ENCODE results near the gene MAPK7. TPM values are rescaled to one million over a fixed set of nuclear protein-coding genes. Genes with fewer than 3 reads are reported as not detected.

The MAPK7 gene
- polyA plus RNA-seq, 4 donors: 18.4 to 19.9 (median 18.8) TPM

- 0 to 1% (median 0%) methylated on average over 74 to 83 of the region's 83 CpGs for WGBS, 3 donors
- no peaks in the 10 kb centered on the region for H3K27me3 ChIP-seq (ENCODE audit: control insufficient read depth in 3 of 3, insufficient read depth in 3 of 3, low read length in 3 of 3)
- H3K9me3 ChIP-seq (ENCODE audit: control insufficient read depth in 2 of 2, insufficient read depth in 1 of 2, low read depth in 1 of 2, low read length in 1 of 2): no peaks in the 10 kb centered on the region
- H3K27ac ChIP-seq (ENCODE audit: low read depth in 1 of 3, low read length in 2 of 3): peak within 1 kb of the TSS; percentile 61 to 95 (median 81)
- peaks cover 0 to 28% (median 0%) of the 10 kb centered on the region in 3 donors for H3K36me3 ChIP-seq (ENCODE audit: control insufficient read depth in 3 of 3, insufficient read depth in 2 of 3, low read depth in 1 of 3, low read length in 3 of 3)
- H3K4me3 ChIP-seq (ENCODE audit: low read depth in 1 of 3, low read length in 3 of 3): peak within 1 kb of the TSS; percentile 47 to 76 (median 71)
- DNase-seq: peak; percentile 89 to 97
- peaks cover 0 to 5% (median 1%) of the 10 kb centered on the region in 3 donors for H3K4me1 ChIP-seq (ENCODE audit: control insufficient read depth in 3 of 3, insufficient read depth in 2 of 3, low read depth in 1 of 3, low read length in 2 of 3)
- FAIRE-seq: no peak
These were observed 15.8 kb upstream of the MAPK7 start, which contains the start of gene B9D1 for GRCh38 chr17:19362277-19363113. TSS of gene B9D1 (minus strand) at chr17:19362723. CDS start at chr17:19362569, 154 bp downstream.

DNA sequence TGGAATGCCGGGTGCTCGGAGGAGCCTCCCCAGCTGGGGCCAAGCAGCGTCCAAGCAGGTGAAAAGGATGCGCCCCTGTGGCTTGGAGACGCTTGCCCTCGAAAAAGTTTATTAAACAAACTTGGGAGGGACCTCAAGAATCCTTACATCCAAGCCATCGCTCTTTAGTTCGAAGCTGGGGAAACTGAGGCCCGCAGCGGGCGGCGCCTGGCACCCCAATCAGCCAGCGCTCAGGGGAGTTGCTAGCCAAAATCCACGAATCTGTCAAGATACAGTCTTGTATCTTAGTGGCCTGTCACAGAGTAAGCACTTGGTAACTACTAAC, 15.2 kb upstream of the MAPK7 start:
- DNase-seq: no peak
- 21 to 28% (median 27%) methylated on average over 14 of the region's 14 CpGs for WGBS, 3 donors

GRCh38 chr17:19363460-19364035, 14.8 kb upstream of the MAPK7 start:
- WGBS, 3 donors: 40 to 62% (median 52%) methylated on average over 6 of the region's 6 CpGs
- FAIRE-seq (no peak), DNase-seq (no peak)
- H3K36me3 ChIP-seq (ENCODE audit: control insufficient read depth in 3 of 3, insufficient read depth in 2 of 3, low read depth in 1 of 3, low read length in 3 of 3): peaks cover 0 to 18% (median 0%) of the 10 kb centered on the region in 3 donors
- H3K27ac ChIP-seq (ENCODE audit: low read depth in 1 of 3, low read length in 2 of 3): no peak overlapping the region
- no peak overlapping the region for H3K4me3 ChIP-seq (ENCODE audit: low read depth in 1 of 3, low read length in 3 of 3)
- peaks cover 0 to 5% (median 0%) of the 10 kb centered on the region in 3 donors for H3K4me1 ChIP-seq (ENCODE audit: control insufficient read depth in 3 of 3, insufficient read depth in 2 of 3, low read depth in 1 of 3, low read length in 2 of 3)
- no peaks in the 10 kb centered on the region for H3K9me3 ChIP-seq (ENCODE audit: control insufficient read depth in 2 of 2, insufficient read depth in 1 of 2, low read depth in 1 of 2, low read length in 1 of 2)
- H3K27me3 ChIP-seq (ENCODE audit: control insufficient read depth in 3 of 3, insufficient read depth in 3 of 3, low read length in 3 of 3): no peaks in the 10 kb centered on the region

More for the DNA sequence above, 15.2 kb upstream of the MAPK7 start:
- H3K27ac ChIP-seq (ENCODE audit: low read depth in 1 of 3, low read length in 2 of 3): peak overlapping the region in 2 of 3 donors; percentile 81 to 95
- H3K4me1 ChIP-seq (ENCODE audit: control insufficient read depth in 3 of 3, insufficient read depth in 2 of 3, low read depth in 1 of 3, low read length in 2 of 3): peaks cover 0 to 5% (median 0%) of the 10 kb centered on the region in 3 donors
- H3K4me3 ChIP-seq (ENCODE audit: low read depth in 1 of 3, low read length in 3 of 3): peak overlapping the region in 2 of 3 donors; percentile 71 to 76
- H3K36me3 ChIP-seq (ENCODE audit: control insufficient read depth in 3 of 3, insufficient read depth in 2 of 3, low read depth in 1 of 3, low read length in 3 of 3): peaks cover 0 to 23% (median 0%) of the 10 kb centered on the region in 3 donors
- H3K9me3 ChIP-seq (ENCODE audit: control insufficient read depth in 2 of 2, insufficient read depth in 1 of 2, low read depth in 1 of 2, low read length in 1 of 2): no peaks in the 10 kb centered on the region
- H3K27me3 ChIP-seq (ENCODE audit: control insufficient read depth in 3 of 3, insufficient read depth in 3 of 3, low read length in 3 of 3): no peaks in the 10 kb centered on the region
- FAIRE-seq: no peak

DNA sequence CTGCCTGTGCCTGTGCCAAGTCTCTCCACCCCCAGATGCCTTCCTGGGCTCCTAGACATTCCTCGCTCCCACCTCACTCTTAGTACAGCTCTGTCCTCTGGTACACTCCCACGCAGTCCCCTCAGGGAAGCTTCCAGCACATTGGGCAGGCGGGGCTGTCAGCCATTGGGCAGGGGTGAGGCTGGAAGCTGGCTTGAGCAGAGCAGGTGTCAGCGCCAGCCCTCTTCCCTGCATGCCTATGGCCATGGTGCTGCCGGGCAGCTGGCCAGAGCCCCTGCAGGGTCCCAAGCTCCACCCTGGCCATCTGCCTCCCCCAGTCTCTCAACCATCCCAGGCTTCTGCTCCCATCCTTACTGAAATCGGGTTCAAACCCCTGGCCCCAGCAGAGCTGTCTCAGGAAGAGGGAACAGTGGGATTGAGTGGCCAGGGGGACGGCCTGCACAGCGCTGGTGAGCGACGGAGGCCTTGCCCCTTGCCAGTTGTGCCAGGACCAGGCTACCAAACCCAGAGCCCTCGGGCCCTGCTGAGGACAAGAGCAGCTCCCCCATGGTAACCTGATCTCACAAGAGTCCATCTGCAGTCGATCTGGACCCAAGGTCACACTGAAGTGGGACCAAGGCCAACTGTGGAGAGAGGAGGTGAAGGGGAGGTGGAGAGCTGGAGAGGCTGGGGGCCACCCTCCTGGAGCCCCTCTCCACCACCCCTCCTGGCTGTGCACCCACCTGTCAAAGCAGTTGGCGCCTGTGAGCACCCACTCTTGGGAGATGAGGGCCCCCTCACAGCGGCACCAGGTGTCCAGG, 13.4 kb upstream of the MAPK7 start:
- H3K27me3 ChIP-seq (ENCODE audit: control insufficient read depth in 3 of 3, insufficient read depth in 3 of 3, low read length in 3 of 3): no peaks in the 10 kb centered on the region
- H3K4me1 ChIP-seq (ENCODE audit: control insufficient read depth in 3 of 3, insufficient read depth in 2 of 3, low read depth in 1 of 3, low read length in 2 of 3): peaks cover 0 to 5% (median 0%) of the 10 kb centered on the region in 3 donors
- WGBS, 3 donors: 79 to 85% (median 81%) methylated on average over 12 to 14 of the region's 14 CpGs
- no peak for DNase-seq
- no peak overlapping the region for H3K27ac ChIP-seq (ENCODE audit: low read depth in 1 of 3, low read length in 2 of 3)
- peaks cover 0 to 5% (median 0%) of the 10 kb centered on the region in 3 donors for H3K36me3 ChIP-seq (ENCODE audit: control insufficient read depth in 3 of 3, insufficient read depth in 2 of 3, low read depth in 1 of 3, low read length in 3 of 3)
- no peak for FAIRE-seq
- peaks cover 0 to 6% of the 10 kb centered on the region in 2 donors for H3K9me3 ChIP-seq (ENCODE audit: control insufficient read depth in 2 of 2, insufficient read depth in 1 of 2, low read depth in 1 of 2, low read length in 1 of 2)
- no peak overlapping the region for H3K4me3 ChIP-seq (ENCODE audit: low read depth in 1 of 3, low read length in 3 of 3)

DNA sequence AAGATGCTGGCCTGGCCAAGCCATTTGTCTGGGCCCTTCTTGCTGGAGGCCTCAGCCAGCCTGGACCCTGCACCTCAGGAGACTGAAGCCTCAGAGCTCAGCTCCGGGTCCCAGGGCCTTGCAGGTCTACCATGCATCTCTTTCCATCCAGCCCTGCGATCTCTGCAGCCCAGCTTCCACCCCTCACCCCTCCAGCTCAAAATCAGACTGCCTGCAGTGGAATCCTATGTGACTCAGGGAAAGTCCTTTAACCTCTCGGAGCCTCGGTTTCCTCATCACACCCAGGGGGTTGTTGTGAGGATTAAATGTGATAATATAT, 12.8 kb upstream of the MAPK7 start:
- peaks cover 0 to 6% of the 10 kb centered on the region in 2 donors for H3K9me3 ChIP-seq (ENCODE audit: control insufficient read depth in 2 of 2, insufficient read depth in 1 of 2, low read depth in 1 of 2, low read length in 1 of 2)

DNA sequence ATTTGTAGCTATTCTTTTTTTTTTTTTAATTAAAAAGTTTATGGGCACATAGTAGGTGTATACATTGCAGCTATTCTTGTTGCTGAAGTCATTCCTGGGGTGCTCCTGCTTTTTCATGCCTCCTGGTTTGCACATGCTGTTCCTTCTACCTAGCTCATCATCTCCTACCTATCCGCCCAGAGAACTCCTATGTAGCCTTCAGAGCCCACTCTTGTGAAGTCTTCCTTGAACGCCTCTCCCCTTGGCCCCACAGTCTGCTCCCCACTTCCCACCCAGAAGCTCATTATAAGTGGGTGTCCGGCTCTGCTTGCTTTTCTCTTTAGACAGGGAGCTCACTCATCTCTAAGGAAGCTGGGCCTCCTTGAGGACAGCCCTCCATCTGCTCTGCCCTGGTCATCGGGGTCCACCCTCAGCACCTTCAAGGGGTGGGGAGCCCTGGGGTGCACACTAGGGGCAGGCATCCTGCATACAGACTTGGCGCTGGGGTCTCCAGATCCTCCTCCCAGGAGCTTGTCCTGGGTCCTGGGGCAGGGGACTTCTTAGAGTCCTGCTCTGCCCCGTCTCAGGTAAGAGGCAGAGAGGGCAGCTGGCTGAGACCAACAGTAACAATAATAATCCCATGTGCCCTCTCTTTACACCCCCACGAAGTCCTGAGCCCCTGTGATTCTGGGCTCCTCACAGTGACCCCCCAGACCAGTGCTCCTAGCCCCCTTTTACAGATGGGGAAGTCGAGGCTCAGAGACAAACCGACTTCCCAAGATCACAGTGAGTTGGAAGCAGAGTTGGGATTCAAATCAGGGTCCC, 12.3 kb upstream of the MAPK7 start:
- no peak for FAIRE-seq
- no peak for DNase-seq
- Histone ChIP-seq H3K27me3 (ENCODE audit: control insufficient read depth in 3 of 3, insufficient read depth in 3 of 3, low read length in 3 of 3) (no peaks in the 10 kb centered on the region), H3K4me3 (ENCODE audit: low read depth in 1 of 3, low read length in 3 of 3) (no peak overlapping the region), H3K9me3 (ENCODE audit: control insufficient read depth in 2 of 2, insufficient read depth in 1 of 2, low read depth in 1 of 2, low read length in 1 of 2) (peaks cover 0 to 6% of the 10 kb centered on the region in 2 donors), H3K4me1 (ENCODE audit: control insufficient read depth in 3 of 3, insufficient read depth in 2 of 3, low read depth in 1 of 3, low read length in 2 of 3) (peaks cover 0 to 5% (median 0%) of the 10 kb centered on the region in 3 donors), H3K27ac (ENCODE audit: low read depth in 1 of 3, low read length in 2 of 3) (no peak overlapping the region), H3K36me3 (ENCODE audit: control insufficient read depth in 3 of 3, insufficient read depth in 2 of 3, low read depth in 1 of 3, low read length in 3 of 3) (no peaks in the 10 kb centered on the region)
- WGBS, 3 donors: 87 to 88% (median 87%) methylated on average over 9 of the region's 9 CpGs

More for the DNA sequence above, 12.8 kb upstream of the MAPK7 start:
- H3K27ac ChIP-seq (ENCODE audit: low read depth in 1 of 3, low read length in 2 of 3): no peak overlapping the region
- FAIRE-seq: no peak
- no peak for DNase-seq
- no peaks in the 10 kb centered on the region for H3K36me3 ChIP-seq (ENCODE audit: control insufficient read depth in 3 of 3, insufficient read depth in 2 of 3, low read depth in 1 of 3, low read length in 3 of 3)
- H3K4me1 ChIP-seq (ENCODE audit: control insufficient read depth in 3 of 3, insufficient read depth in 2 of 3, low read depth in 1 of 3, low read length in 2 of 3): peaks cover 0 to 5% (median 0%) of the 10 kb centered on the region in 3 donors
- H3K27me3 ChIP-seq (ENCODE audit: control insufficient read depth in 3 of 3, insufficient read depth in 3 of 3, low read length in 3 of 3): no peaks in the 10 kb centered on the region
- H3K4me3 ChIP-seq (ENCODE audit: low read depth in 1 of 3, low read length in 3 of 3): no peak overlapping the region
- WGBS, 3 donors: 85 to 93% (median 88%) methylated on average over 4 of the region's 4 CpGs

GRCh38 chr17:19366637-19366972, 11.7 kb upstream of the MAPK7 start:
- FAIRE-seq (no peak), DNase-seq (no peak)
- H3K9me3 ChIP-seq (ENCODE audit: control insufficient read depth in 2 of 2, insufficient read depth in 1 of 2, low read depth in 1 of 2, low read length in 1 of 2): peaks cover 0 to 6% of the 10 kb centered on the region in 2 donors
- WGBS, 3 donors: 81 to 90% (median 87%) methylated on average over 5 of the region's 5 CpGs
- no peaks in the 10 kb centered on the region for H3K36me3 ChIP-seq (ENCODE audit: control insufficient read depth in 3 of 3, insufficient read depth in 2 of 3, low read depth in 1 of 3, low read length in 3 of 3)
- no peak overlapping the region for H3K4me3 ChIP-seq (ENCODE audit: low read depth in 1 of 3, low read length in 3 of 3)
- no peak overlapping the region for H3K27ac ChIP-seq (ENCODE audit: low read depth in 1 of 3, low read length in 2 of 3)
- H3K27me3 ChIP-seq (ENCODE audit: control insufficient read depth in 3 of 3, insufficient read depth in 3 of 3, low read length in 3 of 3): no peaks in the 10 kb centered on the region
- H3K4me1 ChIP-seq (ENCODE audit: control insufficient read depth in 3 of 3, insufficient read depth in 2 of 3, low read depth in 1 of 3, low read length in 2 of 3): peaks cover 0 to 5% (median 0%) of the 10 kb centered on the region in 3 donors

All from small intestine (tissue), 7 donors.